Heart left ventricle (tissue), 16 donors: ENCODE measurements around the gene IGFBP7. TPM values are rescaled to one million over a fixed set of nuclear protein-coding genes. Genes with fewer than 3 reads are reported as not detected.

ENCODE experiments used
- ATAC-seq, 4 donors: fragments of 200-7000 bp; cut with Tn5 transposase; one replicate each; pipeline ENCODE4 v1.9.1; 2020 to 2022; ENCODE audit warnings: moderate library complexity in 4 of 4, mild to moderate bottlenecking in 3 of 4, moderate number of reproducible peaks in 1 of 4
- DNase-seq, 5 donors: peaks; one replicate each; pipeline ENCODE4 v3.0.0-alpha.2; 2020
- H3K27ac ChIP-seq, 12 donors: fragments of 200-600 bp; sonication (generic) in 4 of 12; one replicate each; pipeline versions ENCODE4 v1.5.0 to v1.8.0; 2016 to 2022; ENCODE audit warnings: mild to moderate bottlenecking in 2 of 12
- H3K27me3 ChIP-seq, 9 donors: fragments of 200-600 bp; sonication (generic) in 2 of 9; one replicate each; pipeline versions ENCODE4 v1.5.1 to v1.8.0; 2016 to 2022; ENCODE audit warnings: mild to moderate bottlenecking in 3 of 9
- H3K36me3 ChIP-seq, 9 donors: fragments of 200-600 bp; sonication (generic) in 2 of 9; one replicate each; pipeline versions ENCODE4 v1.5.0 to v1.8.0; 2018 to 2022; ENCODE audit warnings: mild to moderate bottlenecking in 2 of 9
- H3K4me1 ChIP-seq, 12 donors: fragments of 200-600 bp; sonication (generic) in 4 of 12; one replicate each; pipeline versions ENCODE4 v1.5.0 to v1.8.0; 2016 to 2022; ENCODE audit warnings: mild to moderate bottlenecking in 3 of 12
- H3K4me3 ChIP-seq, 12 donors: fragments of 200-600 bp; sonication (generic) in 4 of 12; one replicate each; pipeline versions ENCODE4 v1.5.0 to v1.8.0; 2017 to 2022; ENCODE audit warnings: mild to moderate bottlenecking in 9 of 12, moderate library complexity in 4 of 12
- H3K9me3 ChIP-seq, 12 donors: fragments of 200-600 bp; sonication (generic) in 4 of 12; one replicate each; pipeline versions ENCODE4 v1.5.0 to v1.8.0; 2016 to 2022; ENCODE audit warnings: mild to moderate bottlenecking in 1 of 12
- POLR2A ChIP-seq, 2 donors: fragments of 450-650 bp; IDR thresholded peaks; one replicate each; pipeline ENCODE4 v1.6.1; 2017; ENCODE audit warnings: antibody characterized with exemption in 2 of 2, mild to moderate bottlenecking in 2 of 2, moderate library complexity in 2 of 2
- WGBS, 4 donors: extraction: QIAGEN DNeasy Blood & Tissue Kit in 2 of 4; methylation state at CpG; one replicate each; pipeline versions ENCODE4 v1.1.5 to v1.1.7; 2013 to 2018; 5-methylcytosine and 5-hydroxymethylcytosine counted together
- intact Hi-C, 10 donors: fragments of 100-400 bp; cut with DNase I; formaldehyde crosslinking; loops; one replicate each; pipeline versions ENCODE4 v1.11.1 to v1.14.2; 2022
- polyA plus RNA-seq, 2 donors: library from polyadenylated mRNA; stranded (reverse); fragments of 200-250 nt; gene quantifications; one replicate each; pipeline ENCODE4 v1.2.3, GENCODE V29; 2013
- total RNA-seq, 9 donors: library from RNA; depleted of rRNA in 2 of 9; stranded (reverse); fragments of >200 nt in 2 of 9; fragmentation: NEBNext Ultra II Directional in 3 of 9; extraction: Animal tissue kit (Norgen Biotek cat#: 25700) in 3 of 9; gene quantifications; one replicate each; pipeline versions ENCODE4 v1.1.0 to v1.2.4, GENCODE V29; 2016 to 2023
- TF ChIP-seq, protein P1 (sequence below), 12 donors: fragments of 200-600 bp; sonication (generic) in 4 of 12; IDR thresholded peaks; one replicate each; pipeline versions ENCODE4 v1.5.0 to v1.8.0; 2018 to 2022; ENCODE audit warnings: antibody characterized with exemption in 12 of 12, mild to moderate bottlenecking in 5 of 12
- donor health status: ischemic (EF 13 %, LVEDD 7.1; RV severe dilation, severe dysfunction).
- donor health status: healthy with polysubstance abuse.
- donor health status: DM: no; HTN: yes; CAD: no.
- donor health status: DM: no; HTN: no; CAD: no.
- donor health status: ischemic (EF 25% LVEDD 6.9; RV normal size, moderate dysfunction).
- donor health status: ischemic (EF 25% LVEDD 5.7; RV mildly dilated, moderate dysfunction).
- donor health status: healthy.
- donor health status: DM: yes; HTN: yes; CAD: no.
- donor health status: ischemic (EF 35%, LVEDD 5.7; RV mildly dilated, moderate dysfunction).
- donor health status: nonischemic (EF 11% LVEDD 7.7; RV severe dilation, severe dysfunction).
- donor health status: DM: yes; HTN: yes; CAD: no.
- donor health status: PGD.
- donor health status: ischemic (EF 29% LVEDD 5.4; RV normal size, mild dysfunction).
- donor health status: nonischemic (EF 23%, LVEDD 6.1; RV moderate dilation, normal function).

IGFBP7 gene
- total and polyA plus RNA-seq, 11 donors = 458 to 1,088 (median 585) TPM

DNA sequence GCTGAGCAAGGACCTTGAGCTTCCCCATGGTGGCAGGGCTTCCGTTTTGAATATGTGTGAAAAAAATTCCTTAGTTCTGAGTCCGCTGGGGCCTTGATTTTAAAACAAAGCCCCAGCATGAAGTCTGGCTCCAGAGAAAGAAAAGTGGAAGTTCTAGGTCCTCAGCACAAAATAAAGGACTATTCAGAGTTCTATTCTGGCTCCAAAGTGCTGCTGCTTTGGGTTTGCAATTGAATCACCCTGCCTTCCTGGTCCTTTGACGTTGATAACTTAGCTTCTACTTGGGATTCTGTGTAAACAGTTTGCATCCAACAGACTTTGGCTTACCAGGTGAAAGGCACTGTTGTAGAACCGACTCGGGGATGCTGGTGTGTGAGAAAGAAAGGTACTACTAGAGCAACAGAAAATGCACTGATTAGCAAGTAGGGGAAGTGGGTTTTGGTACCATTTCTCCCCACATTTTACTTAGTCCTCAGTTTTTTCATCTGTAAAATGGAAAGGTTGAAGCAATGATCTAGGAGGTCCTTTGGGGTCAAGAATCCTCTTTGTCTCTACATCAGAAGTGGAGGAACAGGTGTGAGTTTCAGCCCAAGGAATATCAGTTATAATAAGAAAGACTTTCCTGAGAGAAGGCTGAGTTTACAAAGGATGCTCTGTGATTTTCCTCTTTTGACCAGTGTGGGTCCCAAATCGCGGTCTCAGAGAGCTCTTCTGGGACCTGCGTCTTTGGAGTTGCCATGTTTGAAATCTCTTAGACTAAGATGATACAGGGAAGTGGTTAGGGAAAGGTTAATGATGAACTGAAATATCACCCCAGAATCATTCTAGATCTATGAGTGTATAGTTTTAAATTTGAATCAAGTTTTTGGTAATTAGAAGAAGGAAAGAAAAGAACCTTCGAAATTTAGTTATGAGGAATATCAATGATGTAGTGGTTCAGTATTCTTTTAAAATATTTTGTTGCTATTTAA is 28.2 kb downstream of the IGFBP7 start:
- Histone ChIP-seq H3K36me3 (peaks cover 0 to 2% (median 0%) of the 10 kb centered on the region in 9 donors), H3K4me3 (no peak overlapping the region), H3K9me3 (no peaks in the 10 kb centered on the region), H3K4me1 (peaks cover 3 to 94% (median 72%) of the 10 kb centered on the region in 12 donors), H3K27me3 (no peaks in the 10 kb centered on the region), H3K27ac (peak overlapping the region; percentile 34 to 87 (median 72))
- ATAC-seq = peak in 1 of 4 donors; percentile 17
- intact Hi-C loops = no loop called here
- no peak for DNase-seq
- WGBS, 4 donors = 63 to 74% (median 70%) methylated on average over 9 of the region's 9 CpGs
- TF ChIP-seq, protein P1, sequence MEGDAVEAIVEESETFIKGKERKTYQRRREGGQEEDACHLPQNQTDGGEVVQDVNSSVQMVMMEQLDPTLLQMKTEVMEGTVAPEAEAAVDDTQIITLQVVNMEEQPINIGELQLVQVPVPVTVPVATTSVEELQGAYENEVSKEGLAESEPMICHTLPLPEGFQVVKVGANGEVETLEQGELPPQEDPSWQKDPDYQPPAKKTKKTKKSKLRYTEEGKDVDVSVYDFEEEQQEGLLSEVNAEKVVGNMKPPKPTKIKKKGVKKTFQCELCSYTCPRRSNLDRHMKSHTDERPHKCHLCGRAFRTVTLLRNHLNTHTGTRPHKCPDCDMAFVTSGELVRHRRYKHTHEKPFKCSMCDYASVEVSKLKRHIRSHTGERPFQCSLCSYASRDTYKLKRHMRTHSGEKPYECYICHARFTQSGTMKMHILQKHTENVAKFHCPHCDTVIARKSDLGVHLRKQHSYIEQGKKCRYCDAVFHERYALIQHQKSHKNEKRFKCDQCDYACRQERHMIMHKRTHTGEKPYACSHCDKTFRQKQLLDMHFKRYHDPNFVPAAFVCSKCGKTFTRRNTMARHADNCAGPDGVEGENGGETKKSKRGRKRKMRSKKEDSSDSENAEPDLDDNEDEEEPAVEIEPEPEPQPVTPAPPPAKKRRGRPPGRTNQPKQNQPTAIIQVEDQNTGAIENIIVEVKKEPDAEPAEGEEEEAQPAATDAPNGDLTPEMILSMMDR (IDR thresholded peaks at IDR 0.05) = no peak
- TF ChIP-seq POLR2A (IDR thresholded peaks at IDR 0.05) = no peak

DNA sequence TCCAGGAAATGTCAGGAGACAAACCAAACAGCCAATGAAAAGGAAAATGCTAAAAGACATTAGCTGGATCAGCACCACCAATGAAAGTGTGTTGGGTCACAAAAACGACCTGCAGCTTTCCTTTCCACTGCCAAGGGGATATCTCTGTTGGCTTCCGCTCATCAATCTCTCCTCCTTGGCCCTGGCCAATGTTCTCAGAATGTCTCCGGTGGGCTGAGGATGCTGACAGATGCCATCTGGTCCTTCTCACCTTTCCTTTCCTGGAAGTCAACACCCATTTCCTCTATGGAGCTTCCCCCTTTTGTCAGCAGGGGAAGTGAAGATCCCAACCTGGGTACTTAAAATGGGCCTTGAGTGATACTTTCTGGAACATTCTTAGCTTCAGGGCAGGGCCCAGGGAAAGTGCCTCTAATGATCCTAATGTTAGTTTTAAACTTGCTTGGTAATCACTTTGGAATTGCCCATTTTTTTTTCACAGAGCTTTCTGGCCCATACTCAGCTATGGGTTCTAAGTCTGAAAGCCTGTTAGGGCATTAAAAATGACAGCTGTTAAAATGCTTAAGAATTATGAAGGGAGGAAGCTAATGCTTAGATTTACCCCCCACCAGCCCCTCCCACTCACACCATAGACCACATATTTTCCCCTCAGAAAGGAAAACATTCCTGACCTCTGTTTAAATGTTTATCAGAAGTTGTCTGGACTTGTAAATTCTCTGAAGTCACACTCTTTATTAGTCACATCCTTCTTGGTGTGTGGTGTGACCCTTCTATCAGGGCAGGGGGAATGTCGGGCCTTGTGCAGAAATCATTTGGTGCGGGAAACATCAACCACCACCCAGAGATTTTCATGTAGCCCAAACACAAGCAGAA is 29.2 kb downstream of the IGFBP7 start:
- TF ChIP-seq POLR2A (IDR thresholded peaks at IDR 0.05) = no peak
- TF ChIP-seq, protein P1 (IDR thresholded peaks at IDR 0.05) = no peak
- H3K9me3 ChIP-seq = no peaks in the 10 kb centered on the region
- ATAC-seq = peak; percentile 28 to 76 (median 64)

DNA sequence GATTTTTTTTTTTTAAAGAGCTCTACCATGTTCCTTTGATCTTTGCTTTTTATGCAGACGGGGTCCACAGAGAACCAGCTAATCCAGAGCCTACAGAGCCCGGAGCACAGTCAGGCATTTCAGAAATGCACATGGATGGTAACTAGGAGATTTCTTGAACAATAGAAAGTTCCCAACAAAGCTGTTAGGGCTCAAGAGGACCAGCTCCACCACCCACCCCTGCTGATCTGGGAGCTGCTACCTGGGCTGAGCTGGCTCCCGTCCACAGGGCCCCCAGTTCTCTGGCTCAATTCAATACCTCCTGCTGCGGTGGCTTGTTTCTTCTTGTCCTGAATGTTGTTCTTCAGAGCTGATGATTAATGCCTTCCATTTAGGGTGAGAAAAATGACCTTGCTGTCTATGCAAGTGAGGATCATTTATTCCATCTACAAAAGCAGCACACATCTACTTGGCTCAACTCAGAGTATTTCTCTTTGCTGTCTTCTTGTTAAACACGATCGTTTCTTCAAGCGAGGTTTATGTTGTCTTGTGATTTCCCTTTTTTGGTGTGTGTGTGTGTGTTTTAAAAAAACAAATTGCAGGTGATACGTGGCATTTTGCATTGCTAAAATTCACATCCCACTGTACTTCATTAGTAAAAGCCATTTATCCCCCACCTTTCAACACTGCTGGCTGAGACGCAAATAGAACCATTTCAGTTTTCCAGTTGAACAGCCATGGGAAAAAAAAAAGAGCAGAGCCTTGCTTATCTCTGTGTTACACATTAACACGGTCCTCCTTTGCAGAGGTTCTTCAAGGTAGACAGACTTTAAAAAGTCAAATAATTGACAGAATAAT is 31.3 kb downstream of the IGFBP7 start:
- peak overlapping the region in 5 of 12 donors; percentile 3 to 20 (median 4) for H3K4me3 ChIP-seq
- ATAC-seq = peak in 3 of 4 donors; percentile 33 to 49 (median 35)
- WGBS, 4 donors = 26 to 35% (median 34%) methylated on average over 10 of the region's 10 CpGs
- DNase-seq = no peak
- TF ChIP-seq, protein P1 (IDR thresholded peaks at IDR 0.05) = no peak
- no peak for TF ChIP-seq POLR2A (IDR thresholded peaks at IDR 0.05)
- intact Hi-C loops = no loop called here
- H3K36me3 ChIP-seq = peaks cover 0 to 12% (median 3%) of the 10 kb centered on the region in 9 donors
- H3K27me3 ChIP-seq = no peaks in the 10 kb centered on the region
- peaks cover 7 to 95% (median 87%) of the 10 kb centered on the region in 12 donors for H3K4me1 ChIP-seq
- peak overlapping the region in 11 of 12 donors; percentile 43 to 87 (median 72) for H3K27ac ChIP-seq
- H3K9me3 ChIP-seq = no peaks in the 10 kb centered on the region

More for the DNA sequence above, 29.2 kb downstream of the IGFBP7 start:
- Histone ChIP-seq H3K4me3 (no peak overlapping the region), H3K27ac (peak overlapping the region; percentile 34 to 87 (median 72)), H3K4me1 (peaks cover 3 to 93% (median 76%) of the 10 kb centered on the region in 12 donors), H3K27me3 (no peaks in the 10 kb centered on the region), H3K36me3 (peaks cover 0 to 7% (median 0%) of the 10 kb centered on the region in 9 donors)
- peak in 1 of 5 donors; percentile 55 for DNase-seq
- intact Hi-C loops = no loop called here
- 24 to 41% (median 26%) methylated on average over 5 of the region's 5 CpGs for WGBS, 4 donors
